ENCODE data around the gene MGAT5. TPM values are rescaled to one million over a fixed set of nuclear protein-coding genes. Genes with fewer than 3 reads are reported as not detected.

MGAT5 gene
- polyA plus RNA-seq, 3 donors: 39.4 to 50.7 (median 46.8) TPM

DNA sequence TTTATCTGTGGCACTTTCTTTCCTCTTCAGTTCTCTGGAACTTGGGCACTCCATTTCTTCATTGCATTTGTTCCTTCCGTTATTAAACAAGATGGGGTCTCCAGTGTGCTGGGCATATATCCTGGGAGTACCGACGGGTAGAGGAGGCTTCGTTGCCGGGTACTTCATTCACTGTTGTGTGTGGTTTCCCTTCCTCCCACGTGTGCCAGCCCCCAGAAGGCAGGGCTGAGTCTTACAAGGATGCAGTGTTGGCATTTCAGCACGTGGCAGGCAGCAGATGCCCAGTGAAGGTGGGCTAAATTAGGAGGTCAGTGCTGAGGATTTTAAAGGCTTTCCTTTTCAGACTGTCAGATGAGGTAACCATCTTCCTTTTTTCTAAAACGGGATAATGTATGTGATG lies 58.6 kb downstream of the MGAT5 start:
- no peak for DNase-seq (ENCODE audit: extremely low read depth in 1 of 11, low read depth in 9 of 11, low spot score in 4 of 11)

DNA sequence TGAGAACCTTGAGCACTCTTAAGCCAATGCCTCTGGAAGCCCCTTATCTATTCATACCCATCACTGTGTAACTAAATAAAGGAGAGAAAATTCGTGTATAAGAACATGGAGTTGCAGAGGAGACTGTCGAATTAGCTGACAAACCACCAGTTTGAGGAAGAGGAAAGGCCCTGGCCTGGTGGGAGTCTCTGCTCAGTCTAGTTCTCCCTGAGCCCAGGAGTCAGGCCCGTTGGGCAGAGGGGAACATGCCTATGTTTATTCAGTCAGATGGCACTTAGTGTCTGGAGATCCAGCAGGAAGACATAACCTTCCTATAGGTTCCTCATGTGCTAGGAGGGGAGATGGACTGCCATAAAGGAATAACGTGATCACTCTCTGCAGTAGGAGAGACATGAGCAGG lies 60.3 kb downstream of the MGAT5 start:
- DNase-seq (ENCODE audit: extremely low read depth in 1 of 11, low read depth in 9 of 11, low spot score in 4 of 11): no peak

DNA sequence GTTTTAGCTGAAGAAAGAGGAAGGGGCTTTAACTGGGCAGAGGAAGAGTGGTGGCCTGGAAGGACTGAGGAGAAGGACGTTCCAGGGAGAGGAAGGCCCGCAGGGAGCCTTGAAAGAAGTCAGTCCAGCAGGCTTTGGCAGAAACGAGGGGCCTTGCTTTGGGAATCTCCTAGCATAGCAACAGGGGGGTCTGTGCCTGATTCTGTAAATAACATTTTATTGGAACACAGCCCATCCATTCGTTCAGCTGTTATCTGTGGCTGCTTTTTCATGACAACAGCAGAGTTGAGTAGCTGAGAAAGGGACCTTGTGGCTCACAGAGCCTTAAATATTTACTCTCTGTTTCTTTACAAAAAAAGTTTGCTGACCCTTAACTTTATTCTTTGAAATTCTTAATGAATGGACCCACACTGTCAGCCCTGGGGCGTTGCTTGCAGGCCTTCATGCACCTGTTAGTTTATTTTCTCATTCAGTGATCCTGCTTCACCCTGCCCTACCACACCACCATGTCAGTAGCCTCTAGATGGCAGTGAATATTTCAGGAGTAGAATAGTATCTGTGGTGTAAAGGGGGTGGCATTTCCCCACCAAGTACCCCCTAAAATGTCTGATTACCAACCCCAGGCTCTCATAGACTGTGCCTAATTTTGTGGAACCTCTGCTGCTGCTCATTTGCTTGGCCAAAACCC lies 61.0 kb downstream of the MGAT5 start:
- DNase-seq (ENCODE audit: extremely low read depth in 1 of 11, low read depth in 9 of 11, low spot score in 4 of 11): peak in 3 of 11 donors; percentile 22 to 35 (median 22)

DNA sequence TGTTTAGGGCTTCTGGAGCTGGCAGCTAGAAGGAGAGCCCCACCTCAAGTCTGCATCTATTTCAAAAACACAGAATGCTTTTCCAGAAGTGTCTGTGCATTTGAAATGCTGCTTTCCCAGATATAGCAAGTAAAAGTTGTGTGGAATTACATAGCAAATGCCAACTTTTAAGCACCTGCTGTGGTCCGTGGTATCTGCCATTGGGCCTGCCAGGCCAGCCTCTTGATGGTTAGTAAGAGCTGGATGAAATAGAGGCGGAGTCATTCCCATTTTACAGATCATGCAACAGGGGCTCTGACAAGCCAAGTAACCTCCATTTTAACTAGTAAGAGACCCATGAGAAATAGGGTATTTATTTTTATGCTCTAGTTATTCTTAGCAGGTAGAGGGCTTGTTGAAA lies 61.6 kb downstream of the MGAT5 start:
- DNase-seq (ENCODE audit: extremely low read depth in 1 of 11, low read depth in 9 of 11, low spot score in 4 of 11): no peak

DNA sequence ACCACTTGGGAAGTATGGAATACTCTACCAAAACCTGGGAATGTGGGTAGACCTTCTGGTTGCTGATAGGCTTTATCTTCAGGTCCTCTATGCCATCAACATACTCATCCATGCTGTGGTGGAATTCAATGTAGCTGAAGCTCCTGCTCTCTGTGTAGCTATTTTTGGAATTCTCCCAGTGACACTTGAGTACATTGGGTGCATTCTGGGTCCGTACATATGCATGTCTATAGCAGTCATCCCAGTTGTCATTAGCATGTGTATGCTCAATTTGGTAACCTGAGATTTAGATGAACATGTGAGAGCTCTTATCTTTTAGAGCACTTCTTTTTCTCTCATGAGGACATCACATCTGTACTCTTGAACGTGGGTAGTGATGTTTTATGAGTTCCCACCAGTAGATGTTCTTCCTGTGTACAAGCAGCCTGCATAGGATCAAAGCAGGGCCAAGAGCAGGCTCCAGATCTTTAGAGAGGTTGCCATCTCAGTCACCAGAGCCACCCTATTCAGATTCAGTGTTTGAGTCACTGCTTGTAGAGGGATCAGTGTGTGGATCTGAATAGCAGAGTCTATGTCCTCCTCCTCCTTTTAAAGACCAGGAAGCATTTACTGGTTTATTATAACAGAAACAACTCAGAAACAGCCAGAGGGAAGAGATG lies 65.9 kb downstream of the MGAT5 start:
- DNase-seq (ENCODE audit: extremely low read depth in 1 of 11, low read depth in 9 of 11, low spot score in 4 of 11): no peak

DNA sequence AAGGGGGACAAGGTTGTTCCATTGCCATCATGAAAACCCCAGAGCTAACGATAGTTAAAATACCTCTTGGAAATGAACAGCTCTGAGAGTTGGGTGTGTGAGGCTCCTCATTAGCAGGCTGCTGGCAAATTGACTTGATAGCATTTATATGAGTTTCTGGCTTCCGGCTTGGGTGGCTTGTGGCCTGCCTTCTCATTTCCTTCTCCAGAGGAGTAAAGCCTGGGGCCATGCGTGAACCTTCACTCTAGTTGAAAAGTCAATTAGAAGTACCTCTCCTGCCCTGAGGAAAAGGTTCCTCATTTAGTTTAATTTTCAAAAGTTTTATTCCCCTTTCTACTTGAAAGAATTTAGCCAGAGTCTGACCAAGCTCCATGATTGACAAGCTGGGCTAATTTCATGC lies 67.1 kb downstream of the MGAT5 start:
- DNase-seq (ENCODE audit: extremely low read depth in 1 of 11, low read depth in 9 of 11, low spot score in 4 of 11): no peak

DNA sequence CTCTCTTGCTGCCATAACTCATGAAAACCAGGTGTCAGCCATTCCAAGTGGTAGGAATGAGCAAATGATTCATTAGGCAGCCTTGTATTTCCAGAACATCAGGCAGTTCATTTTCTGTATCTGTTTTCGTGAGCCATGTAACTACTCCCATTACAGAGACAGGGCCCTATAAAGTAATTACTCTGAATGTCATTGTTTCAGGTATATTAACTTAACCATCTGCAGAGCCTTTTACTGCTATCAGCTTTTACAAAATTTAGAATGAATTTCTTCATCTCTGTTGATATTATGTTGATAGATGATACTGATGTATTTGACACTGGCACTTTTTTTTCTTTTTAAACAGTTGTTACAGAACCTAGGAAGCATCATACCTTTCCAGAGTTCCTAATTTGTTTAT lies 69.9 kb downstream of the MGAT5 start:
- DNase-seq (ENCODE audit: extremely low read depth in 1 of 11, low read depth in 9 of 11, low spot score in 4 of 11): no peak

DNA sequence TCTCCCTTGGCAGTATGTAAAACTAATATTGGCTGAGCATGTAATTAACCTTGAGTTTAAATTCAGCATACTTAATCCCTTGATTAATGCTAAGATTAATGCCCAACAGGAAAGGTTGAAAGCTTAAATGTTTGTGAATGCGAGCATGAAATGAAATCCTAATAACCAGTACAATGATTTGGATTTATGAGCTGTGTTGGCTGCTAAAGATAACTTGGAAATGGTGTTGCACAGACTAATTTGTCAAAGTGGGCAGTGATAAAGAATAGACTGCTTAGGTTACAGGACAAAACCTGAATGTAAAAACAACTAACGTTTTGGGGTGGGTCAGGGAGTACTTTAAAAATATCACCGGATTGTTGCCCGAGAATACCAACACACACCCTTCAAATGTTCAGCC lies 70.6 kb downstream of the MGAT5 start:
- DNase-seq (ENCODE audit: extremely low read depth in 1 of 11, low read depth in 9 of 11, low spot score in 4 of 11): no peak

DNA sequence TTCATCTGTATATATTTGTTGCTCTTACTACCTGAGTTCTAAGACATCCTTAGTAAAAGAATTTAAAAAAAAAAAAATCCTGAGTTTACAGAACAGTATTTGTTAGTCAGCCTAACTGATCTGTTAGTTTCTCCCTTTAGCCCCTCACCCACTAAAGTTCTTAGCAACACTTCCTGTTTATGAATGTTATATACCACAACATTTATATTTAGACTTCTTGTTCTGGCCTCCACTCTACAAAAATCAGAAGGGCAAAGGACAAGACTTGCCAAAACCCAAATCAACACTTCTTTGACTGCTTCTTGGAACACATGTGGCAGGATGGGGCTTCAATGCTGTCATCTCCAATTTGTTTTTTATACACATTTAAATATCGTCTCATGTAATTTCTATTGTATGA lies 71.1 kb downstream of the MGAT5 start:
- DNase-seq (ENCODE audit: extremely low read depth in 1 of 11, low read depth in 9 of 11, low spot score in 4 of 11): peak in 1 of 11 donors; percentile 18

DNA sequence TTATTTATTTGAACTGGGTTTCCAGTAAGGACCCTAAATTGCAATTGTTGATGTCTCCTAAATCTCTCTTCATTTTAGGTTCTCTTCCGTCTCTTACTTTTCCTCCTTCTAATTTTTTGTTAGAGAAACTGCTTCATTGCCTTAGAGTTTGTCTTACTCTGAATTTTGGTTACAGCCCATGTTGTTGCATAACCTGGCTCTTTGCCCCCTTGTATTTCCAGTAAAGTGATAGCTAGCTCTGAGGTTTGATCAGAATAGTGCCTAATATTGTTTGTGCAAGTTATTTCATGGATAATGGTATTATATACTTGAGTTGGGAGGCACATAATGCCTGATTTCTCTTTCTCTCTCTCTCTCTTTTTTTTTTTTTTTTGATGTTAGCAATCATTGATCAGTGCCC lies 71.8 kb downstream of the MGAT5 start:
- no peak for DNase-seq (ENCODE audit: extremely low read depth in 1 of 11, low read depth in 9 of 11, low spot score in 4 of 11)

DNA sequence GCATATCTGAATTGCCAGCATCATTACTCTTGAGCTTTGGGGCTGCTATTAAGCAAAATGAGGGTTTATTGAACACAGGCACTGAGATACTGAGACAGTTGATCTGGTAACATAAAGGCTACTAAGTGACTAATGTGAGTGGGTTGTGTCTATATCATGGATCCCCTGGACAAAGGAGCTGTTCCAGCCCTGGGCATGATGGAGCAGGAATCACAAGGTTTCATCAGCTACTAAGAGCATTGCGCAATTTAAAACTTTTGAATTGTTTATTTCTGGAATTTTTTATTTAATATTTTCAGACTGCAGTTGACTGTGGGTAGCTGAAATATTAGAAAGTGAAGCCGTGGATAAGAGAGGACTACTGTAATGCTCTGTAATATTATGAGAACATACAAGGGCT lies 73.5 kb downstream of the MGAT5 start:
- DNase-seq (ENCODE audit: extremely low read depth in 1 of 11, low read depth in 9 of 11, low spot score in 4 of 11): no peak

DNA sequence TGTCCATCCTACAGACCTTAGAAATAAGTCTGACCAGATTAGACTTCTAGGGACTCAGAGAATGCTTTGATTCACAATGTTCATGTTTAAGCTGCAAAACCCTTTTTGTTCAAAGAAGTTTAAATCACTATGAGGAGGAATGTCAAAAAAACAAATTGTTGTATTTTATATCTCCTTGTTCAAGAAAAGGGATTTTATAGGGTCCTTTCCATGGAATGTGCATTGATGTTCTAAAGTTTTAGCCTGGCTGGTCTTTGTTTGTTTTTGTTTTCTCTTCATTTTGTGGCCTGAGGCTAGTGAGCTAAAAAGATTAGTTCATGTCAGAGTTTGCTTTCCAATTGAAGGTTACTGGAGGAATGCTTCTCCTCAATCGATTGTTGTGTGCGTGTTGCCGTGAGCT lies 77.2 kb downstream of the MGAT5 start:
- DNase-seq (ENCODE audit: extremely low read depth in 1 of 11, low read depth in 9 of 11, low spot score in 4 of 11): no peak

DNA sequence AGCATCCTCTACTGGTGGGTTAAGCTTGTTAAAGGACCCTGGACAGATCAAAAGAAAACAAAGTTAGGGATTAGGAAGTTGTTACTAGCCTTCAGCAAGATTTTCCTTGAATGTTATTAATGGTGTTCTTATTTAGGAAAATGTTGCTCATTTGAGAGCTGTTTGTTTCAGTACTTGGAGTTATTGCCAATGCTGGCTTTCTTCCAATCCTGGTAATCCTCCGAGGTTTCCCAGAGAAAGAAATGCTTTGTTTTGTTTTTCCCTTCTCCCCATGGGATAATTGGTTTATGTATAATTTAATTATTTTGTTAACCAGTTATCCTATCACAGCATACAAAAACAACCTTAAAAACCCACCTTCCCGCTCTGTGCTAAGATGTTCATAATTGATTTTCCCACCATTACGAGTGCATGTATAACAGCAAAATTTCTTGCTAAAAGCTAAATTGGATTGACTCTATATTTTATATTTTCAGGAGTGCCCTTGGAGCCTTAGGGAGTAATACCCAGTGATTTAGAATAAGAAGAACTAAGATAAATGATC lies 79.8 kb downstream of the MGAT5 start:
- no peak for DNase-seq (ENCODE audit: extremely low read depth in 1 of 11, low read depth in 9 of 11, low spot score in 4 of 11)

DNA sequence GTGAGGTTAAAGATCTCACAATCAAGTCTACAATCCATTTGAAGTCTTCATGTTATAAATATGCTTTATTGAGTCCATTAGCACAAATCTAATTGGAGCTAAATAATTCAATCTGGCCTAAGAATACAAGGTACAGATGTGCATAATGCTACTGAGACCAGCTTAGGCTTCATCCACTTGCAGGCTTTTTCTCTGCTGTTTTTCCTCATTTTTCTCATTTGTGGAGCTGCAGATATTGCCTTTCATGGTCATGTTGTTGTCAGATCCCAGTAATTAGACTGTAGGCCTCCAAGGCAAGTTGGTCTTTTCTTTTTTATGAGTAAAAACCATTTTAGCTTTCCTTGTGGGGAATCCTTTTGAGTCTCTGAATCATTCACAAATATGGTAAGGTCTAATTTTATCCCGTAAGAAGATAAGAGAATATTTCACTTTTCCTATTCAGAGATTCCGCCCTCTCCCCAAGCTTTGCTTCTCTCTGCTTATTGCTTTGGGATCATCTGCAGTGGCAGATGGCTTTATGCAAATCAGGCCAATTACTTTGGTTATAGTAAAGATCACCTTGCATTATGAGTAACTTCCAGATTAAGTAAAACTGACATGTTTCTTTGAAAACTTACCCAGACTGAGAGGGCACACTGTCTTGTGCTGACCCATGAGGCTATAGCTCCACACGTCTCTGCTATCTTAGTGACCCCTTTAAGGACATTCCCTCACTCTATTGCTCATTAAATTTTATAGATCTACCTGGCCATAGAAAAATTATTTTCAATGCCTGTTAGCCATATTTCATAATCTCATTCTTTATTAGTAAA lies 80.9 kb downstream of the MGAT5 start:
- DNase-seq (ENCODE audit: extremely low read depth in 1 of 11, low read depth in 9 of 11, low spot score in 4 of 11): no peak

DNA sequence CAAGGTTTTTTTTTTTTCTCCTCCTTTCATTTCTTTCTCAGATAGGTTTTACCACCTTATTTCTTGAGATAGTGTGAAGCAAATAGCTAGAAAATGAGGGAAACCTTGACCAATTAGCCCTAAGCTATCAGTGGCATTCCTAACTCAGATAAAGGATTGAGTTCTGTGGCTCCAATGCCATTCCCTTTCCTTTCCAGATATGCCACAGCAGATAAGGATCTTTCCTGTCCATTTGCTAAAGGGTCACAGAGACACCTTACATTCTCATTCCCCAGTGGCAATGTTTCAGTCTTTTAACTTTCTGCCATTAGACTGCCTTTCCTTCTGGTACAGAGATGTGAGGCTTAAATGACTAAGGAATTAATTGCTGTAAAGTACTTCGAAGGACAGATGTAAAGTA lies 81.7 kb downstream of the MGAT5 start:
- DNase-seq (ENCODE audit: extremely low read depth in 1 of 11, low read depth in 9 of 11, low spot score in 4 of 11): no peak

DNA sequence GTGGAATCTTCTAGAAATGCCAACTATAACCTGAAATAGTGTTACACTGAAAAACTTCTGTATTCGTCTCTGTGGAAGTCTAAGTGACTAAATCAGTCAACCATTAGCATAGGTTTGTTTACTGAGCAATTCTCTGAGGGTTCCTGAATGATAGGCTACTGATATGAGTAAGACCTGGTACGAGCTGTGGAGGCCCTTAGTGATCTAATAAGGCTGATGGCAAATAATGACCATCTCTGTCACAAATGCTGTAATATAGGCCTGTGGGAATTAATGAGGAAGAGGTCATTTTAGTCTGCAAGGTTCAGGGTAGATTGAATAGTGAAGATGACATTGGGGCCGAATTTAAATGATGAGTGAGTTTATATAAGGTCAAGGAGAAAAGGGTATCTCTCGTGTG lies 82.5 kb downstream of the MGAT5 start:
- DNase-seq (ENCODE audit: extremely low read depth in 1 of 11, low read depth in 9 of 11, low spot score in 4 of 11): no peak

DNA sequence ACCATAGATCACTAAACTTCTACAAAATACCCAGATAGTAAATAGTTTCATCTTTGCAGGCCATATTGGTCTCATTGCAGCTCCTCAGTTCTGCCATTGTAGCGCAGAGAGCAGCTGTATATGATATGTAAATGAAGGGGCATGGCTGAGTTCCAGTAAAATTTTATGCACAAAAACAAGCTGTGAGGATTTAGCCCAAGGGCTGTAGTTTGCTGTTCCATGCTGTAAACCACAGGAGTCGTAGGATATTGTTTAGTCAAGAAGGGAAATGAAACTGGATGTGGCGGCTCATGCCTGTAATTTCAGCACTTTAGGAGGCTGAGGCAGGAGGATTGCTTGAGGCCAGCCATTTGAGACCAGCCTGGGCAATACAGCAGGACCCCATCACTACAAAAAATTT lies 83.0 kb downstream of the MGAT5 start:
- DNase-seq (ENCODE audit: extremely low read depth in 1 of 11, low read depth in 9 of 11, low spot score in 4 of 11): no peak

DNA sequence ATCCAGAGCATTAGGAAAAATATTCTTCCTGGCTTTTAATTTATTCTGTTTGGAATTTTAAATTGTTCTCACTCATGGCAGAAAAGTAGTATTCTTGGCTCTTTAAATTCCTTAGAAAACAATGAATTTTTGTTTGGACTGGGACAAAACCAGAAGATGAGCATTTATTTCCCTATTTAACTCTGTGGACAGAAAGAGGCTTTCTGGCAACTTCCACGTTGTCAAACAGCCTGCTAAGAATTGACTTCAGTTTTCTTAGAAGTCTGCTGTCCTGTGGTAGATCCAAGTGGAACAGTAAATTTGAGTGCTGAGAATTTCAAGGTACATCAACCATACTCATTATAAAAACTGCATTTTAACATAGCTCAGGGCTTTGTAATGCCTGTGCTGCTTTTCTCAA lies 83.8 kb downstream of the MGAT5 start:
- DNase-seq (ENCODE audit: extremely low read depth in 1 of 11, low read depth in 9 of 11, low spot score in 4 of 11): no peak

DNA sequence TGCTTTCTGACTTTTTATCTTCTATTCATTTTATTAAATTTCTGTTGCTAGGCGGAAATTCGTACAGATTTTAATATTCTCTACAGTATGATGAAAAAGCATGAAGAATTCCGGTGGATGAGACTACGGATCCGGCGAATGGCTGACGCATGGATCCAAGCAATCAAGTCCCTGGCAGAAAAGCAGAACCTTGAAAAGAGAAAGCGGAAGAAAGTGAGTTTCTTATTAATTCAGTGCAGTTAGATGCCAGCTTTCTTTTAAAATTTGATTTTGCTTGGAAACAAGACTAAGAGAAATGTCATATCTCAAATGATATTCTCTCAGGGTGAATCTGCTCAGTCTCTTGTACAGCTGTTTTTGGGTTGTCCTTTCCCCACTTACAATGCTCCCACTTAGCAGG lies 84.3 kb downstream of the MGAT5 start:
- DNase-seq (ENCODE audit: extremely low read depth in 1 of 11, low read depth in 9 of 11, low spot score in 4 of 11): no peak

DNA sequence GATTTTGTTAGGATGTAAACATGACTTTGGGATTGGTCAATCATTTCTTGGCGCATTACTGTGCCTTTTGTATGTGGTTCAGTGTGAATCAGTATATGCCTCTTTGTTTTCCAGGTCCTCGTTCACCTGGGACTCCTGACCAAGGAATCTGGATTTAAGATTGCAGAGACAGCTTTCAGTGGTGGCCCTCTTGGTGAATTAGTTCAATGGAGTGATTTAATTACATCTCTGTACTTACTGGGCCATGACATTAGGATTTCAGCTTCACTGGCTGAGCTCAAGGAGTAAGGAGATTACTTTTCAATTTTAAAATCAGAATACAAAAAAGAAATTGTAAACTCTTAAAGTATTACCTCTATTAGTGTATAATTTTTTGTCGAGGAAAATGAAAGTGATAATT lies 87.6 kb downstream of the MGAT5 start:
- no peak for DNase-seq (ENCODE audit: extremely low read depth in 1 of 11, low read depth in 9 of 11, low spot score in 4 of 11)

Data from renal cortex interstitium (tissue), 11 donors.